CD4-positive, alpha-beta T cell treated with Interleukin-10 for 1 hour (primary cell): ENCODE measurements around the gene PIRT.

Experiments
- DNase-seq: peaks from one replicate; pipeline ENCODE4 v3.0.0-alpha.2; 2020

Gene PIRT

DNA sequence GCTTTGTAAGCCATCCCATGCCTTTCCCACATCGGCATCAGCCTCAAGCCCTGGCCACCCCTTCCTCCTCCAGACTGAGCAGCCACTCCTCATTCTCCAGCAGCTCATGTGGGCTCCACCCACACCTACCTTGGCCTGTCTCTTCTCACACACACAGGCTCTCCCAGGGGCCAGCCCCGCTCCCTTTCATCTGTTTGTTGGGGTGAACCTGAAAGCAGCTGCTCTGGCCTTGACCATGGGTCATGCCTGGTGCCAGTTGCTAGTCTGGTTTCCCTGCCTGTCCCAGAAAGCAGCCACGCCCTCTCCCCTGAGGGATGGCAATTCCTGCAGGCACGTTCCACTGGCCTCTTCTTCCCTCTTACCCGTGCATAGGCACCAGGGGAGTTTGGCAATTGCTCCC lies 22.6 kb downstream of the PIRT start:
- DNase-seq, result no peak

DNA sequence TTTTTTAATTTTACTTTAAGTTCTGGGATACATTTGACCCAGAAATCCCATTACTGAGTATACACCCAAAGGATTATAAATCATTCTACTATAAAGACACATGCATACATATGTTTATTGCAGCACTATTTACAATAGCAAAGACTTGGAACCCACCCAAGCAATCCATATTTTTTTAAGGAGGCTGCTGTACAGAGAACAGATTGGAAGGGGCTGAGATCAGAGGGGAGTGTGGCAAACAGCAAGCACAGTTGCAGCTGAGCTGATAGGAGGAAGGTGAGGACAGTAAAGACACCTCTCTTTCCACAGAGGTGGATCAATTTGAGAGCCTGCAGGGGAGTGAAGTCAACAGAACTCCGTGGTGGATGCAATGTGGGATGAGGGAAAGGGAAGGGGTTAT lies 23.8 kb downstream of the PIRT start:
- no peak for DNase-seq

DNA sequence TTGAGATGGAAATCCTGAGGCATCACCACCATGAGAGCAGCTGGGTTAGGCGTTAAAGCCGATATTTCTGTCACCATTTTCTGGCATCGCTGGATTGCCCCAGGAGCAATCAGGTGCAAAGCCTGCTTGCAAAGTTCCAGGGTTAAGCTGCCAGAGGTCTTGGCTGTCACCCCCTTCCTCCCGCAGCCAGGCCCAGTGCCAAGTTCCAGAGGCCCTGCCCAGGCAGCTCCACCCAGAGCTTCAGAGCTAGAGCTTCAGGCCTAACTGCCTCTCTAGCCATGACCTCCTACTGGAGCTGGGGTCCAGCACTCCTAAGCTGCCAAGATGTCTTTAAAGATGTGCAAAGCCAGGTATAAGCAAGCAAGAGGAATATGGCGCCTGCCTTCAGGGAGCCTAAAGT lies 25.2 kb downstream of the PIRT start:
- no peak for DNase-seq

DNA sequence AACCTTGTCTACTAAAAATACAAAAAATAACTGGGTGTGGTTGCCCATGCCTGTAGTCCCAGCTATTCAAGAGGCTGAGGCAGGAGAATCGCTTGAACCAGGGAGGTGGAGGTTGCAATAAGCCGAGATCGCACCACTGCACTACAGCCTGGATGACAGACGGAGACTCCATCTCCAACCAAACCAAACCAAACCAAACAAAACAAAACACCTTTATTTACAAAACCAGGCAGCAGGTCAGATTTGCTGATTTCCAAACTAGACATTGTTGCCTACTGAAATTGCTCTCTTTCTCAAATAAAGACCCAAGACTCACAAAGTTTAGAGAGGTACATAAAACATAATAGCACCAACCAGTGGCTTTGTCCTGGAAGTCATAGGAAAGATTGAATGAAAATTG lies 28.3 kb downstream of the PIRT start:
- DNase-seq, result no peak

DNA sequence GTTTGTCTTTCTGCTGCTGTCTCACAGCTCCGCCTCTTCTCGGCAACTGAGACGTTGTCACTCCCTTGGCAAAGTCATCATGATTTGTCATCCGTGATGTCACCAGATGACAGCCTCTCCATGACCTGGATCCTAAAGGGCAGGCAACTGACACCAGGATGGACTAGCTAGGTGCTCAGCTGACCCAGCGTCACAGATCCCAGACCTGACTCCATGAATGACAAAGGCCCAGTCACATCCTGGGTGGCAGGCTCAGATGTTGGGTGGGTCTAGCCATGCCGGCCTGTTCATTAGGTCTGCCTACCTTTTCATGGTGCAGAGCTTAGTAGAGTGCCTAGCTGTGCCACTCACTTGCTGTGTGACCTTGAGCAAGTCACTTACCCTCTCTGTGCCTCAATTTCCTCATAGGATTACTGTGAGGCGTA lies 30.2 kb downstream of the PIRT start:
- no peak for DNase-seq

DNA sequence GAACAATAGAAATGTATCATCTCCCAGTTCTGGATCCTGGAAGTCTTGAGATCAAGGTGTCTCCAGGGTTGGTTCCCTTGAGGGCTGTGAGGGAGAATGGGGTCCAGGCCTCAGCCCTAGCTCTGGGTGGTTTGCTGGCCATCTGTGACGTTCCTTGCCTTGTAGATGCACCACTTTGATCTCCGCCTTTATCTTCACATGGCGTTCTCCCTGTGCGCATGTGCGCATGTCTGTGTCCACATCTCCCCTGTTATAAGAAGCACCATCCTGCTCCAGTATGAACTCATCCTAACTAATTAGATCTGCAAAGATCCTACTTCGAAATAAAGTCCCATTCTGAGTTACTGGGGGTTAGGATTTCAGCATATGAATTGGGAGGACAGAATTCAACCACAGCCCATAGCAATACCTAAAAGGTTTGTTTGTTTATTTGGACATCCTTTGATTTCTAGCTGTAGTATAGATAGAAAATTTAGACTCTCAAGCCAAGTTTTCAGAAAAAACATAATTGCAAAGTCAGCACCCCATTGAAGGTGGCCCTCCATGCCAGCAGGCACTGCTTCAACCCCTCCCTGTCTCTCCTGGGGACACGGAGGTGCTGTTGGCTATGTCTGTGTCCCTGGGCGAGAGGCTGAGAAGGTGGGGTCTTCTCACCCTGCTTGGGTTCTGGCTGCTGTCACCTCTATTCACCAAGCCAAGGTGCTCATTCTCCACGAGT lies 31.2 kb downstream of the PIRT start:
- no peak for DNase-seq

DNA sequence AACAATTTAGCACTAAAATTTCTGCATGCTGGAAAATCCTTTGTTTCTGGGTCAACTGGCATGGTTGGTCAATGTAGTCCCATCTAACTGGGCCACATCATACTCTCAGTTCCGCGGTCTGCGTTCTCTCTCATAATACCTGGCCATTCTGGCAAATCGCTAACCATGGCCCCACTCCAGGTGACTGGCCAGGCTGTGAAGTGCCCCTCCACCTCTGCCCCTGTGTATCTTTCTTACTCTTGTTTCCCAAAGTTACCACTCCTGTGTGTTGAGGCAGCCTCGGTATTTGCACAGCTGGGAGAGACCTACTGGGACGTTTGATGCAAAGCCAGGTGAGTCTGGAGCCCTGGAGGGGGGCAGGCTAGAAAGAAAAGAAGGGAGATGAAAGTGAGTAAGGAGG lies 32.0 kb downstream of the PIRT start:
- DNase-seq, result no peak

DNA sequence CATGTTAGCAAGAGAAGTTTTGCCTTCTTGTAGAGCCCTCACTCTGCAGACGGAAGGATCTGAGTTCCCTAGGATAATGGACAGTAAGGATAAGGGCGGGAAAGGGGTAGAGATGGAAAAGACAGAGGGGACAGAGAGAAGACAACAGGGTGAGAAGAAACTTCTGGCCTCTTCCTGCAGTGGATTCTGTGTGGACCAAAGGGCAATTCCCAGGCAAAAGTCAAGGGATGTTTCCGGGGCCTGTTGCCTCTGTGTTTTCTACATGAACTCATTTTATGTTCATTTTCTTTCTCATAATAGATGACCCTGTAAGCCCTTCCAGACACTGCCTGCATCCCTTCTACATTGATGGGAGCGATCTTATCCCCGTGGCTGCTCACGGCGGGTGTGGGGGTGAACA lies 33.3 kb downstream of the PIRT start:
- DNase-seq, result no peak

DNA sequence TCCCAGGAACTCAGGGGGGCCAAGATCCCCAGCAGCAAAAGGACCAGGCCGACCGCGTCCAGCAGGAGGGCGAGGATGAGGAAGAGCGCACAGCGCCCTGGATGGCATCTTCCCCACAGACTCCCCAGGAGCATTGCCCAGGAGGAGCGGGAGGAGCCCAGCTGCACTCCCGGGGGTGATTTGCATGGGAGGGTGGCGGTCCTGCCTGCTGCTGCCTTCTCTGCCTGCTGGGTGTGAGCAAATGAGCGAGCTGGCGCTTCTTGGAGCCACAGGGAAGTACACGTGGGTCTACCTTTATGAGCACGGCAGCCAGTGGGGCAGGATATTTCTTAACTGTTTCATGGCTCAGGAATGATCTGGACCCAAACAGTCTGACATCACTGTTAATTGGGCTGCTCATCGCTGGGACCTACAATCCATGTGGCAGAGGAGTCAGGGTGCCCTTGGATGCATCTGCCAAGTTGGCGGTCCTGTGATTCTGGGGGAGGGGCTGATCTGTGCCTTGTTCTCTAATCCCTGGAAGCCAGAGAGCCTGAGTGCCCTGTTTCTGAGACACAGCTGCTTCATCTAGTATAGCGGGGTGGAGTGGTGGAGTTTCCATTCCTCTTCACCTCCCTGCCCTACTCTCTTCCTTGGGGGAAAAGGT lies 33.9 kb downstream of the PIRT start, which contains the start of gene TMEM238L:
Gene TMEM238L (minus strand): TSS at position 270 of the 646 bp plus-strand sequence. CDS start 136 bp downstream, at position 134.
- DNase-seq, result no peak

DNA sequence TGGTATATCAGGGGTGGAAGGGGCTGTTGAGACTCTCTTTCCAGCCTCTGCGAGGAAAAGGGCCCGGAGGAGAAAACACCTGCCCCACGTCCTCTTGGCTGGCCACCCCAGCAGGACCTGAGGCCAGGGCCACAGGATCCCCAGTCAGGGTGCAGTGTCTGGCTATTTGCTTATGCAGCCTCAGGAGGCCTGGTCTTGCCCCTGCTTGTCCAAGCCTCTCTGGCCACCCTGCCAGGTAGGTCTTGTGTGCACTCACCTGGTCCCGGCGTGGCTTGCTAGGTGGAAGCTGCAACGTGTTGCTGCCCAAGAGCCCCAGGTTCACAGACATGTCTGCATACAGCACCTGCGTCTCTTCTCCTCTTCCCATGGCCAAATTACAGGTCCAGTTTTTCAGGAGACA lies 34.5 kb downstream of the PIRT start:
- DNase-seq, result no peak

DNA sequence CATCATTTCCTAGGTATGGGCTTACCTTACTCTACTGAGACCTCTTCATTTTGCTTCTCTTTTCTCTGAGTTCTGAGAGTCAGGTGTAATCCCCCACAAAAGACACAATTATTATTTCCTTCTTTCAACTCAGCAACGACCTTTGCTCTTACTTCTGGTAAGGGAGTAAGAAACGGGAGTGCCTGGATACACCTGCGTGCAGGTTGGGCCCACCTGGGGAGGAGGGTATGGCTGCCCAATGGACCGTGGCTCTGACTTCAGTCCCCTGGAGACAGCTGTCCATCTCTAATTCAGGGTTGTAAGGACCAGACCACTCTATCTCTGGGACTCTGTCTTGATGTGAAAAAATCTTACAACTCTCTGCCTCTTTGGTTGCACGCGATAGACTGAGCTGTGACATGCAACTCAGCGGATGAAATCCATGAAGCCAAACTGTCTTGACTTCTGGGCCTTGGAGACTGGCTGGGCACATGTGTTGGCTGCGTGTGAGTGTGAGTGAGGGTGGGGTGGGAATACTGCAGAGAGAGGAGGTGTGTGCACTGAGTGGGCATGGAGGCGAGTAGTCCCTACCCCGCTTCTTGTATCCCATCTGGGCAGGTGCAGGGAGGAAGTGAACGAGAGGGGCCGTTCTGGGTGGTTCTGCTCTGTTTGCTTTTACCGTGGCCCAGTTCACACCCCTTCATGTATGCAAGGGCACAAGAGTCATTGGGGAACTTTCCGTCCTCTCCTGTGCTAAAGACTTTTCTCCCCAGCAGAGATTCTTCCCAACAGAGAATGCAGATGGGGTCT lies 35.2 kb downstream of the PIRT start:
- DNase-seq, result no peak

DNA sequence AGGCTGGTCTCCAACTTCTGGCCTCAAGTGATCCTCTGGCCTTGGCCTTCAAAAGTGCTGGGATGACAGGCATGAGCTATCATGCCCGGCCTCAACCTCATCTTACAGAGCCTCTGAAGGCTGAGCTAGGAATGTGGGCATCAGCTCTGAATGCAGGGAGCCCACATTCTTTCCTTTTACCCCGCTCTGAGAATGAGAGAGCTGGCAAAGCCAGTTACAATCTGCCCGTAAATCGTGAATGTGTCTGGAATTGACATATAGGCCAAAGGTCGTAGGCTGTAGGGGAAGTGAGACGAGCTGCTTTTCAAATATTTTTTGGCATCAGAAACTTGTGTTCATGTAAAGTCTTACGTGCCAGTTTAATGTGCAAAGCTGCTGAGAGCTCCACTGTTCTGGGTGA lies 38.5 kb downstream of the PIRT start:
- no peak for DNase-seq

DNA sequence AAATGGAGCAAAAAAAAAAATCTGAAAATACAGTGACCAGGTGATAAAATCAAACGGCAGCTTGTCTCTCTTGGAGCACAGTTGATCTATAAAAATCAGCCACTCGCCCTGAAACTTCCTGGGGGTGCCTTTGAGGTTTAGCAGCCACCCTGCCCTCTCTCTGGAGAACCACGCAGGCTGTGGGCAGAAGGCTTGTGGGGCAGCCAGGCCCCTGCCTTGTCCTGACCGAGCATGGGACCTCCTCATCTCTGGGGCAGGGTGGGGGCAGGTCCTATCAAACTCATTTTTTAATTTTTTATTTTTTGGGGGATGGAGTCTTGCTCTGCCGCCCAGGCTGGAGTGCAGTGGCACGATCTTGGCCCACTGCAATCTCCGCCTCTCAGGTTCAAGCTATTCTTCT lies 39.0 kb downstream of the PIRT start:
- no peak for DNase-seq

DNA sequence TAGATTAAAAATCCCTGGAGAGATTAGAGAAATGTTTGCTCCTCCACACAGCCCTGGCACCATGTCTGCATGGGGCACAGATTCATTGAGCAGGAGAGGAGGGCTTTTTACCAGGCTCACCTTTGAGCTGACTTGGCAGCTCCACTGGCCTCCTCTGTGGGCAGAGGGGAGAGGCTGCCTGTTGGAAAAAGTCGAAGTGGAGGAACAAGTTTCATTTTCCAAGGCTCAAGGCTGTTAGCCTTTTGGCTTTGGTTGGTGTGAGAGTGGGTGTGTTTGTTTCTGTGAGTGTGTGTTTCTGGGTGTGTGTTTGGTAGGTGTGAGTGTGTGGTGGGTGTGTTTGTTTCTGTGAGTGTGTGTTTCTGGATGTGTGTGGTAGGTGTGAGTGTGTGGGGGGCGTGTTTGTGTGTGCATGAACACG lies 39.5 kb downstream of the PIRT start:
- DNase-seq, result no peak

DNA sequence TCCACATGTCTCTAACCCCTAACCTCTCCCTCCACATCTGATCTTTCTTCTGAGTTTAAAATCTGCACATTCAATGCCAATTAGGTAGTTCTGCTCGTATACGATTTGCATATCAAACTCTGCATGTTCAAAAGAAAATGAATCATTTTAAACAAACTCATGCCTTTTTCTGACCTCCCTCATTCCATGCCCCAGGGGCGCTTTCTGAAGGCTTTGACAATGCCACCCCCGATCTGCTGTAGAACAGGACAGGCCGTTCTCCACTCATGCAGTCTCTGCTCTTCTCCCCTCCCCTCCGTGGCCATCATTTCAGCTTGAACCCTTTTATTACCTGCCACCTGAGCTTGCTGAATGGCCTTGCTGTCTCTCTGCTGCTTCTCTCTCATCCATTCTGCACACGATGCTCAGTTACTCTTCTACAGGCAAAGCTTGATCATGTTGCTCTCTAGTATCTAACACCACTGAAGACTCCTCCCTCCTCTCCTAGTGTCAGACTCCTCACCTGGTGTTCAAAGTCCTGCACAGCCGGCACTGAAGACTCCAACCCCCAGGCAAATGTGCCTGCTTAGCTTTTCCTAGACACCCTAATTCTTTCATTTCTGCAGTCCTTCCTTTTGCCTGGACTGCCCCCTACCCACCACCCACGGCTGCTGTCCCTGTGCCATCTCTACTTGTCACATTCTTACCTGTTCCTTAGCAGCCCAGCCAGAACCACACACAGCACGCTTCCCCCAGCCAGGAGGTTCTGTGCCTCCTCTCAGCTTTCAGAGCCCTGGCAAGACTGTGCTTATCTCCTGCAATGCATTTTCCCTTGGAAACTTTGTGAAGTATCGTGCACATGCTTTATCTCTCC lies 40.2 kb downstream of the PIRT start:
- DNase-seq, result no peak

DNA sequence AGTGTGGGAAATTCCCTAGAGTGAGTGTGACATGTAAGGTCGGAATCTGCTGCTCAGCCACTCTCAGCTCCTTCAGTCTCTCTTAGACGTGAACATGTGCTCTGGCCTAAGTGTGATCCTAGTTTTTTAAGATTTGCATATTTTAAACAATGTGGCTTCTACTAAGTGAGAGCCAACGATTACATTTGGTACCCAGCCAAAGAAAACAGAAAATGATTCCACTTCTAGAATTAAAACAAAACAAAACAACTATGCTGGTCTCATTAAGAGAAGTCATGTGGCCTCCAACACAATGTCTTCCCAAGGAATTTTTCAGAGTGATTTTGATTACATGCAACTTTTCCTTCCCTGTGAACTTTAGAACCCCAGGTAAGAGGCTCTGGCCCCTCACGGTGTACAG lies 44.1 kb downstream of the PIRT start:
- DNase-seq, result no peak

DNA sequence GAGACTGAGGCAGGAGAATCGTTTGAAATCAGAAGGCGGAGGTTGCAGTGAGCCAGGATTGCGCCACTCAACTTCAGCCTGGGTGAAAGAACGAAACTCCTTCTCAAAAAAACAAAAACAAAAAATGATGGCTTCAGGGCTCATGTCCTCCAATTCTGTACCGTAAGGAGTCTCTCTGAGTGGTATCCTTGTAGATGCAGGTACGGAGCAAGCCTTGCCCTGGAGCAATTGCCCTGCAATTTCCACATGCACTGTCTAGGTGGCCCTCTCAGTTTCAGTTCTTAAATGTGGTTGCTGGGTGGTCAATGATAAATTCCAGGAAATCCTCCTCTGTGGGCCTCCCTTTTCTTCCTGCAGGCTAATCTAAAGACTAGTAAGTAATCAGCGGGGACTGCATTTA lies 44.6 kb downstream of the PIRT start:
- no peak for DNase-seq

DNA sequence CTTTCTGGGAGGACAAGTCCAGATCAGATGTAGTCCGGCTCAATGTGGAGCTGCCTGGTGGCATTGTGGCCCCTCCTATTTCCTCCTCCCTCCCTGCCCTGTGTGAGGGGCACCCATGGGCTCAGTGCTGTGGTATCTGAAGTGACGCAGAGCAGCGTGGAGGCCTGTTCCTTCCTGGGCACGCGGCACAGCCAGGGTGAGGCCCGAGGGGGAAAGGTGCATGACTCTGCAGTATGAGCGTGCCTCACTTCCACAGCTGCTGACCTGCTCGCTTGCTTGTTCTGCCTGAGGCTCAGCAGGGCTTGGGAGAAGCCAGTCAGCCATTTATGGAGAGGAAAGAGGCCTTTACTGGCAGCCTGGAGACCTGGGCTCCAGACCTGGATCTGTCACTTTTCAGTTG lies 45.7 kb downstream of the PIRT start:
- no peak for DNase-seq

DNA sequence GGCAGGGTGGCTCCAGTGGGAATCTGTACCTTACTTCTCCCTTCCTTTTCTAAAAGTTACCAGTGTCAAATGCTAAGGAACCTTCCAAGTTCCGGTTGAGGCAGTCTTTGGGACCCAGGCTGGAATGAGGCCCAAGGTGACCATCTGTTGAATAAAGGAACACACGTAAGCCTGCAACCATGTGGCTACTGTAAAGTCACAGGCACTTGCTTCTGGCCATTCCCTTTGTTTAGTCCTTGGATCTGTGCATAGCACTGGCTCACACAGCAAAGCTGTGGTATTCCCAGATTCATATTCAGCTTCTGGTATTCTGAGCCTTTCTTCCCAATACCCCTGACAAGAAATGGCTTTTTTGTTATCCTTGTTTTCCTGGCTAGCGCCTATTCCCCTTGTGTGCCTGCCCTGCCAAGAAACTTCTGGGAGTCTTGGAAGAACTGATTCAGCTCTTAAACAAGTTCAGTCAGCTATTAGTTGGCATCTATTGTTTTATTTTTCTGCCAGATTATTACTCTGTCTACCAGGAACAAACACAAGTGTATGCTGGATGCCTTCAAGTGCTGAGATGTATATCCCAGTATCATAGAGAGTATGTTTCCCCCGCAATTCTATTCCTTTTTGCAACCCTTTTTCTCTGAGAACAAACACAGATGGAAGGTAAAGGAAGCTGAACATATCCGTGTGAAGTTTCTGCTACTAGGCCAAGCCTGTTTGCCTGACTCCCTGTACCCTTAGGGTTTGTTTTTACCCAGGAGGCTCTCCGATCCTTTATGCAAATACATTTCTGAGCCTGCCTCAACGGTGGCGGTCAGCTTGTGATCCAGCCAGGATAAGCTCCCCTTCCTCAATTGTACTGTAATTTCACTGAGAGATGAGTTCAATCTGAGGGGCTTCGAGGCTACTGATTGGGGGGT lies 47.1 kb downstream of the PIRT start:
- no peak for DNase-seq

DNA sequence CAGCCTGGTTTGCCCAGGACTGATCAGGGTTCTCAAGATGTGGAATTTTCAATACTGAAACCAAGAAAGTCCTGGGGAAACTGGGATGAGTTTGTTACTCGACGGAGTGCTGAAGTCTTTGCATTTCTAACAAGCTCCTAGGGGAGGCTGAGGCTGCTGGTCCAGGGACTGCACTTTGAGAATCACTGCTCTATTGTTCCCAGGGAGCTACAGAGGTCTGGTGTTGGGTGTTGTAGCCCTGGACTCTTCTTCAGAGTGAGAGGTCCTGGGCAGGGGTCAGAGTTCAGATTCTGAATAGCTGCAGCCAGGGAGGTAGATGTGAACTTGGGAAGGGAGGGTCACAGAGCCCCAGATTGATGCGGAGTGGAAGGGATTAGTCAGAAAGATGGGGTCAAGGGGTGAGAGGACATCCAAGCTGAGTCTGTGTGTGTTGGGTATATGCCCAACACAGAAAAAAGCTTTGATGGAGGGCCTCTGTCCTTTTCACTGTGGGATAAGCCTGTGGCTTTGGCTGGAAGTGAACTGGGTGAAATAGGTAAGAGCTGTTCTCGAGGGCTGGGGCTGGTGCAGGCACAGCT lies 48.1 kb downstream of the PIRT start:
- DNase-seq, result no peak

DNA sequence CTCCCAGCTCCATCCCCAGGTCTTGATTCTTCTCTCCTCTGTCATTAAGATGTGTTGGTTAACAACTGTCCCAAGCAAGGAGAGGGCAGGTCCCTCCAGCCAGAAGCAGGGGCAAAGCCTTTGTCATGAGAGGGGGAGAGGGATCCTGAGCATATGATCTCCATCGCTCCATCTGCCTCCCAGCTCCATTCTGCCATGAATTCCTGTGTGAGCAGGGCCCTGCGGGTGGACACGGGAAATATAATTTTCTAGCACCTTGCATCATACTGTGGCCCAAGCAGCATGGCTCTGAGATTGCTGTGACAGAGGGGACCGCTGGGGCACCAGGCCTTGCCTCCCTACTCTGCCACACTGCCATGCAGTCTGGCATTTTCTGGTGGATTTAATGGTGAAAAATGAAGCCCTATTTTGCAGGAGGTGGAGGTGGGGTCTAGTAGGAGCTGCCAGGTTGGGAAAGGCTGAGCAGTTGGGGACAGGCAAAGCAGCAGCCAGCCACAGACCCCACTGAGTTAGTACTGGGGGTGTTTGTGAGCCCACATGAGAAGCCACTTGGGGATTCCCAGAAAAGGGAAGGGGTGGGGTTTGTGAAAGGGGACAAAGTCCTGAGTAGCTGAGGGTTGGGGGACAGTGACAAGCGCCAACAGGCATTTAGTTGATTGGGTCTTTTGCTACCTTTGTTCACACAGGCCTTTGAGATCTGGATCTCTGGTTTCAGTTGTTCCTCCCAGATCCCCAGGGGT lies 50.4 kb downstream of the PIRT start:
- no peak for DNase-seq
